A673 (cell line): ENCODE measurements around the gene AFF2. TPM values are rescaled to one million over a fixed set of nuclear protein-coding genes. Genes with fewer than 3 reads are reported as not detected.

ENCODE experiments used
- BruUV-seq: library from RNA; stranded (reverse); fragments of 400-500 nt; replicated peaks from 2 replicates; lab custom pipeline; 2021; lab: Mats Ljungman, UMichigan
- CTCF ChIA-PET: fragments of 300-600 bp; sonication (Branson Sonifier 250); formaldehyde crosslinking; loops from one replicate; lab custom pipeline; 2022; ENCODE audit warnings: antibody characterized with exemption; lab: Charles Lee
- POLR2A ChIA-PET: fragments of 300-600 bp; sonication (Branson Sonifier 250); formaldehyde crosslinking; loops from one replicate; lab custom pipeline; 2022; ENCODE audit warnings: antibody characterized with exemption; ENCODE audit not compliant: low non-redundant PET; lab: Charles Lee
- DNase-seq: peaks from one replicate; pipeline ENCODE4 v3.0.0-alpha.2; 2015; ENCODE audit warnings: low spot score
- H3K27ac ChIP-seq: fragments of 200-600 bp; sonication (generic); 2 replicates; pipeline ENCODE4 v1.5.1; 2016; ENCODE audit warnings: mixed run types, low read depth, mild to moderate bottlenecking, mixed read lengths, antibody characterized with exemption, low read length; ENCODE audit not compliant: poor library complexity, severe bottlenecking
- H3K27me3 ChIP-seq: fragments of 200-600 bp; sonication (generic); replicated peaks from 2 replicates; pipeline ENCODE4 v1.6.1; 2017; ENCODE audit warnings: mixed run types, low read depth, mild to moderate bottlenecking, mixed read lengths, antibody characterized with exemption, low read length; ENCODE audit not compliant: insufficient read depth, poor library complexity
- H3K36me3 ChIP-seq: fragments of 200-600 bp; sonication (generic); 2 replicates; pipeline ENCODE4 v1.6.1; 2016; ENCODE audit warnings: mixed run types, mild to moderate bottlenecking, mixed read lengths, antibody characterized with exemption, low read length; ENCODE audit not compliant: insufficient read depth, poor library complexity, severe bottlenecking
- H3K4me1 ChIP-seq: fragments of 200-600 bp; sonication (generic); 2 replicates; pipeline ENCODE4 v1.6.1; 2017; ENCODE audit warnings: mixed run types, mild to moderate bottlenecking, mixed read lengths, antibody characterized with exemption, low read length; ENCODE audit not compliant: insufficient read depth, poor library complexity, severe bottlenecking
- H3K4me3 ChIP-seq: fragments of 200-600 bp; sonication (generic); 2 replicates; pipeline ENCODE4 v1.5.1; 2016; ENCODE audit warnings: low read depth, mixed run types, mild to moderate bottlenecking, mixed read lengths, low read length; ENCODE audit not compliant: poor library complexity, severe bottlenecking
- H3K9me3 ChIP-seq: fragments of 200-600 bp; sonication (generic); 2 replicates; pipeline ENCODE4 v1.6.1; 2016; ENCODE audit warnings: mixed run types, low read depth, mild to moderate bottlenecking, mixed read lengths, antibody characterized with exemption, low read length; ENCODE audit not compliant: poor library complexity, severe bottlenecking
- CTCF ChIP-seq: fragments of 300-800, 200-600 bp; sonication (generic); conservative IDR thresholded peaks from 2 replicates; pipeline ENCODE4 v1.5.1; 2017; ENCODE audit warnings: low read depth, mild to moderate bottlenecking, antibody characterized with exemption, low read length, moderate library complexity, mixed read lengths
- EZH2 ChIP-seq: fragments of 200-600 bp; sonication (generic); IDR thresholded peaks from 2 replicates; pipeline ENCODE4 v1.6.1; 2017; ENCODE audit warnings: borderline replicate concordance, low read depth, mild to moderate bottlenecking, mixed read lengths, antibody characterized with exemption, low read length; ENCODE audit not compliant: poor library complexity, severe bottlenecking
- intact Hi-C: fragments of 100-400 bp; cut with micrococcal nuclease; formaldehyde crosslinking; loops from one replicate; pipeline ENCODE4 v1.10.0; 2022; ENCODE audit not compliant: unreplicated experiment
- total RNA-seq: library from RNA; stranded (reverse); gene quantifications from 2 replicates; pipeline ENCODE4 v1.2.3, GENCODE V29; 2021

The AFF2 gene
- total RNA-seq, 1 experiment from 2014 or later: not detected

- Histone ChIP-seq H3K9me3 (peaks cover 10% of the 10 kb centered on the region), H3K27me3 (no peaks in the 10 kb centered on the region), H3K36me3 (no peaks in the 10 kb centered on the region), H3K4me3 (no peak overlapping the region), H3K27ac (no peak overlapping the region), H3K4me1 (no peaks in the 10 kb centered on the region)
- no peak for TF ChIP-seq EZH2
- no peak for TF ChIP-seq CTCF
- ChIA-PET CTCF (no interaction called here), POLR2A (no interaction called here)
- intact Hi-C loops: no loop called here
- BruUV-seq: no TSS peak
- no peak for DNase-seq
These were observed 81.9 kb downstream of the AFF2 start for GRCh38 chrX:148582353-148582752.

DNA sequence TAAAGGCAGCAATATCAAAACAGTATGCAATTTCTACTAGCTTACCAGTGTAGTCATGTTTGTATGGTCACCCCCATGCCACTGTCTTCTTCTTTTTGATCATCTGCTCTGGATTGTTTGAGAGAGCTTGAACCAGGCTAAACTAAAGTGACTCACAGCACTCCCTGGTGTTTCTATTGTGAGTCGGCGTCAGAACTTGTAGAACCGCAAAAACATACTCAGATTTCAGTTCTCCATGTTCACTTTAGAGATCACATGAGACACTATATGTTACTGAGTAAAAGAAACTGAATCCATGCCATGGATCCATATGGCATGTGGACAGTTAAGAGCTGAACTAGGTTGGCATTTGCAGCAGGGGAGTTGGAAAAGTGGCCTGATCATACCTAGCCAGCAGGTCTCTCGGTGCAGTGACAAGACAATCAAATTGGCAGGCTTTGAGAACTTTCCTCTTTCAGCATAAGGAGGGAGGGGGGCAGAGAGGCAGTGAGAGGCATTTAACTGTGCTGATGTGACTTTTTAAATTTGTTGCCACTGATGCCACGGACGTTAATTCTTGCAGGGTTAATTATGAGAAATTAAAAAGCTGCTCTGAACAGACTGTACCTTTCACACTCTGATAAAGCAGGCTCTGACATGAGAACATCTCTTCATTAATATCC lies 88.4 kb downstream of the AFF2 start:
- Histone ChIP-seq H3K9me3 (no peaks in the 10 kb centered on the region), H3K36me3 (no peaks in the 10 kb centered on the region), H3K27me3 (no peaks in the 10 kb centered on the region), H3K4me1 (no peaks in the 10 kb centered on the region), H3K4me3 (no peak overlapping the region), H3K27ac (no peak overlapping the region)
- intact Hi-C loops: no loop called here
- no TSS peak for BruUV-seq
- ChIA-PET POLR2A (no interaction called here), CTCF (no interaction called here)
- DNase-seq: no peak
- no peak for TF ChIP-seq EZH2
- TF ChIP-seq CTCF: no peak

DNA sequence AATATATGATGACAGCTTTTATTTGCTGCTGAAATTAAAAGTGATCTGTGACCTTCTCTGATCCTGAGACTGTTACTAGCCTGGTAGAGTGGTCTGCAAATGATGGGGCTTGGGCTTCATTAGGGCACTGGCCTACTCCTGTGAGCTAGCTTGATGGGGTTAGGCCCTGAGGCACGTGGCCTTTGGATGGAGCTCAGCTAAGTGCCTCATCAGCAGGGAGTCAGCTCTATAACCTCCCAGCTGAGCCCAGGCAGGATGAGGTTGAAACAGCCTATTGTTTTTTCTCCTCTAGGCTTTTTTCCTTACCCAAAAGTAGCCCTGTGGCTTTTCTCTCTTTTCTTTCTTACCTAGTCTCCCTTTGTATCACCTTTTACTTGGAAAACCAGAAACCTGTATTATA lies 92.2 kb downstream of the AFF2 start:
- ChIA-PET POLR2A (no interaction called here), CTCF (no interaction called here)
- intact Hi-C loops: no loop called here
- no TSS peak for BruUV-seq
- Histone ChIP-seq H3K9me3 (peaks cover 5% of the 10 kb centered on the region), H3K4me3 (no peak overlapping the region), H3K27me3 (no peaks in the 10 kb centered on the region), H3K36me3 (no peaks in the 10 kb centered on the region), H3K4me1 (no peaks in the 10 kb centered on the region), H3K27ac (no peak overlapping the region)
- DNase-seq: no peak
- TF ChIP-seq EZH2 (no peak), CTCF (no peak)
